ENCODE measurements around the gene DEFB121.
"Not testable (repeated sequence)": the region's sequence is repeated elsewhere in the genome, so short reads cannot be mapped to it uniquely, and the experiment has no call there.

Gene DEFB121, protein sequence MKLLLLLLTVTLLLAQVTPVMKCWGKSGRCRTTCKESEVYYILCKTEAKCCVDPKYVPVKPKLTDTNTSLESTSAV

DNA sequence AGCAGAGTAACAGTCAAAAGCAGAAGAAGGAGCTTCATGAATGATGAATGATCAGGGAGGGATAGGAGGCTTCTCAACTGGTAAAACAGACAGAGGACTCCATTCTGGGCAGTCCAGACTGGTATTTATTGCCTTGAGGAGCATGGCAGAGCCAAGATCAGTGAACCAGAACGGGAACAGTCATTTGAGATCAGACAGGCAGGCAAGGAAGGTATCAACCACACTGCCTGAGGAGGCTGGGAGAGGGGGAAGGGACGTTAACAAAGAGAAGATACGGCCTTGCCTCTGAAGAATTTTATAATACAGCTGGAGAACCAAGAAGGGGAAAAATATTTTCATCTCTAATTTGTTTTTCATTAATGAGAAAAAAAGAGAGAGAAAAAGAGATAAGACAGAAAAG is at the start of gene DEFB121:
TSS of gene DEFB121 (minus strand) at position 101 of the 400 bp plus-strand sequence. CDS start at position 38, 63 bp downstream.
- no peak for DNase-seq

DNA sequence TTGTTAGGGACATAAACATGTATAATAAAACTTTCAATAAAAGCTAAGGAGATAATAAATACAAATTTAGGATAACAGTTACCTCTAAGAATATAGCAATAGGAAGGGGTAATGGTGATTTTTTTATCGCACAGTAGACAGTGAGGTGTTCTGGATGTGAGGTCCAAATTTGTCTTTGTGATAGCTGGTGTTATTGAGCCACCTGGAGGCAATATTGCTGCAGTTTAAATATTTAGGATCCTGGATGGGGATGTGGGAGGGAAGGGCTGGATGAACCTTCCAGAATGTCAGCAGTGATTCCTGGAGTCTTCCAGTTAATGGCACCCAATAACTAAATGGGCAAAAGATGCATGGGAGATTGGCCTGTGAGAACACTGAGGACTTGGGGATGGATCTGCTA is 48.3 kb upstream of the DEFB121 start:
- no peak for DNase-seq

DNA sequence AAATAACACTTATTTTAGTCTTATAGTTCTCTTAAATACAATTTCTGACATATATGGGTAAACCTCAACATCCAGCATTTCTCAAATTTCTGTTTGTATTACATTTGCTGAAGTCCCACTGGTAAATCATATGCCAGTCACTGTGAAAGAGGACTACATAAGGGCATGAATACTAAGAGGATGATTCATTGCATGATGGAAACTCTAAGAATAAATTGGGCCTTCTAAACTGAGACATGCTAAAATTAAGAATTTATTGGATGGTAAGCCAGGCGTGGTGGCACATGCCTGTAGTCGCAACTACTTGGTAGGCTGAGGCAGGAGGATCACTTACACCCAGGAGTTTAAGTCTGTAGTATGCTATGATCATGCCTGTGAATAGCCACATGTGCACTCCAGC is 46.6 kb upstream of the DEFB121 start:
- DNase-seq, result no peak

DNA sequence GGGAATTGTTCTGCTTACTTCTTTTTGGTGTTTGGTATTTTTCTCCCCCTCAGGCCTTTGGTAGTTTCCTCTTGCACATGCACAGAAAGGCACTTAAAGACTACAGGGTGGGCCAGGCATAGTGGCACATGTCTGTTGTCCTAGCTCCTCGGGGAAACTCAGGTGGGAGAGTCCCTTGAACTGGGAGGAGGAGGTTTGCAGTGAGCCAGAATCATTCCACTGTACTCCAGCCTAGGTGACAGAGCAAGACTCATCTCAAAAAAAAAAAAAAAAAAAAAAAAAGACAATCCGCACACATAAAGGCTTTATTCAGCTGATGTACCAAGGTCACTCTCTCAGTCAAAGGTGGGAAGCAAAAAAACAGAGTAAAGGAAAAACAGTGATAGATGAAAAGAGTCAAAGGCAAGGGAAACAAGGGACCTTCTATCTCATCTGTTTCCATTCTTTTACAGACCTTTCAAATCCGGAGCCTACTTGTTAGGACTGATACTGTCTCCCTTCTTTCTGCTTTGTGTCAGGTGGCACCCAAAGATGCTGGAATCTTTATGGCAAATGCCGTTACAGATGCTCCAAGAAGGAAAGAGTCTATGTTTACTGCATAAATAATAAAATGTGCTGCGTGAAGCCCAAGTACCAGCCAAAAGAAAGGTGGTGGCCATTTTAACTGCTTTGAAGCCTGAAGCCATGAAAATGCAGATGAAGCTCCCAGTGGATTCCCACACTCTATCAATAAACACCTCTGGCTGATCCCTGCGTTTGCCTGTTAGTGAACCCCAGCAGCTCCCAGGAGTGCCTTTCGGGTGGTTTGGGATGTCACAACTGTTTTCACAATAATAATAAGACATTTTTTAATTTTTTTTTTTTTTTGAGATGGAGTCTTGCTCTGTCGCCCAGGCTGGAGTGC is 43.7 kb upstream of the DEFB121 start:
- DNase-seq, result no peak

DNA sequence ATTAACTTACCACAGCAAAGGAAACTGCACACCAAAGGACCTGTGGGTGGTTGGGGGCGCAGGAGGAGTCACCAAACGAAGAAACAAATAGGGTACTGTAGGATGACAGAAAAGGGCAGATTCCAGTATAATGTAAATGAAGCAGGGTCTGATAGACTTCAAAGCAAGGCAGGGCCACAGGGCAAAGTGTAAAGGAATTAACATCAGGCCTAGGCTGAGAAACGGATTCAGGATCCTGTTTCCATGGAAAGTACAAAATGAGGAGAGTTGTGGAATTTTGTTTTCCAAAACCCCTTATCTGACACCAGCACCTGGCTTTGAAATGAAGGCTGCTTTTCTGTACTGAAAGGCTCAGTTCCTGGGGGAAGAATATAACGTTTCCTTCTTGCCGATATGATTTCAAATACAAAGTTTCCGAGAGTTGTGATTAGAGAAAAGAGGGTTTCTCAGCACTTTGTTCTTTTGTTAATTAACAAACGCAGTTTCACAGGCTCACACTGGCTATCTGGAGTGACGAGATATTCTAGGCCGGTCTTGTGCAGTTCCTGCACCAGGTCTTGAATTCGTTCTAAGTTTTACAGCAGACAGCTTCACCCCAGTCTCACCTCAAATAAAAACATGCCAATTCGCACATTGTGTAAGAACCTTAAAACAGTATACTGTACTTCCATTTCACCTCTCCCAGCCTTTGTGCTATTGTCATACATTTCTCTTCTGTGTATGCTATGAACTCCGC is 40.2 kb upstream of the DEFB121 start:
- DNase-seq, result no peak

DNA sequence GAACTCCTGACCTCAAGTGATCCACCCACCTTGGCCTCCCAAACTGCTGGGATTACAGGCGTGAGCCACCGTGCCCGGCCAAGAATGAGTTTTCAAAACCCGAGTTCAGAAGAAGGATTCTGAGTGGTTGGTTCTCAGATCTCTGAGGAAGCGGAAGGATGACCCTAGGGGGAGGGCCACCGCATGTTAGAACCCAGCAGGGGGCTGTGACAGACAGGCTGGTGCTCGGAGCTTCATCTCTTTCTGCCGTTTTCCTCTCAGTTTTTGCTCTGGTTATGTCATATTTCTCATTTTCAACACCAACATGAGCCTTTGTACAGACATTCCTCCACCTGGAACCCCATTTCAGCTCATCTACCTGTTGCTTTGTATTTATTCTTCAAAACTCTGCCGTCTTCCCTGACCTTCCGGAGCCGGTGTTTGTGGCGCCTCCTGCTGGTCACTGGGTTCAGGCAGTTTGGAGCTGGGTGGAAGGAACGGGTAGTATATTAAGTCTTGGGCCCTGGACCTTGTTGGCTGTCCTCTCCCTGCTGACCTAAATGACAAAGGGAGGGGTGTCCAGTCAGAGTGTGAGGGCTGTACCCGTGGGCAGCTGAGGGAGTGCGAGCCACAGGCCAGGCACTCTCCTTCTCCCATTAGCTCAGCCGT is 34.1 kb upstream of the DEFB121 start, which contains the start of gene DEFB123:
TSS of gene DEFB123 (plus strand) at position 621 of the 648 bp plus-strand sequence. CDS start 67 bp downstream, outside the sequence.
- DNase-seq, result no peak

DNA sequence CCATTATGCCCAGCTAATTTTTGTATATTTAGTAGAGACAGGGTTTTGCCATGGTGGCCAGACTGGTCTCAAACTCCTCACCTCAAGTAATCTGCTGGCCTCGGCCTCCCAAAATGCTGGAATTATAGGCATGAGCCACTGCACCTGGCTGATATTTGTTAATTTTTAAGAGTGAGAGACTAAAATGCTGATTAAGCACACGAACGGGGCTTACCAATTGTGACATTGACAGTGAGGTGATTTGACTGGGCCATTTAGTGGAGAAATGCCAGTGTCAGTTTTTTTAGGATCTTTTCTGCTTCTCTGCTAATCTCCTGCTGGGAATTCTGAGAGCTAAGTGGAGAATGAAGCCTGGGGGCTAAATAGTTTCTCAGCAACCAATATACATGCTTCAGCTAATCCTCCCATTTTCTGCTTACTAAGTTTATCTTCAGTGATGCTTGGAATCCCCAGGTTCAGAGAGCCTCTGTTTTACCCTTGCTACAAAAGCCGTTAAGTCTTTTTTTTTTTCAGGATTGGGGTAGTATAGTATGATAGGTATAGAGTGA is 24.6 kb upstream of the DEFB121 start:
- no peak for DNase-seq

DNA sequence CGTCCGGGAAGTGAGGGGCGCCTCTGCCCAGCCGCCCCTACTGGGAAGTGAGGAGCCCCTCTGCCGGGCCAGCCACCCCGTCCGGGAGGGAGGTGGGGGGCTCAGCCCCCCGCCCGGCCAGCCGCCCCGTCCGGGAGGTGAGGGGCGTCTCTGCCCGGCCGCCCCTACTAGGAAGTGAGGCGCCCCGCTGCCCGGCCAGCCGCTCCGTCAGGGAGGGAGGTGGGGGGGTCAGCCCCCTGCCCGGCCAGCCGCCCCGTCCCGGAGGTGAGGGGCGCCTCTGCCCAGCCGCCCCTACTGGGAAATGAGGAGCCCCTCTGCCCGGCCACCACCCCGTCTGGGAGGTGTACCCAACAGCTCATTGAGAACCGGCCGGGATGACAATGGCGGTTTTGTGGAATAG is 21.6 kb upstream of the DEFB121 start:
- not testable (repeated sequence) for DNase-seq

DNA sequence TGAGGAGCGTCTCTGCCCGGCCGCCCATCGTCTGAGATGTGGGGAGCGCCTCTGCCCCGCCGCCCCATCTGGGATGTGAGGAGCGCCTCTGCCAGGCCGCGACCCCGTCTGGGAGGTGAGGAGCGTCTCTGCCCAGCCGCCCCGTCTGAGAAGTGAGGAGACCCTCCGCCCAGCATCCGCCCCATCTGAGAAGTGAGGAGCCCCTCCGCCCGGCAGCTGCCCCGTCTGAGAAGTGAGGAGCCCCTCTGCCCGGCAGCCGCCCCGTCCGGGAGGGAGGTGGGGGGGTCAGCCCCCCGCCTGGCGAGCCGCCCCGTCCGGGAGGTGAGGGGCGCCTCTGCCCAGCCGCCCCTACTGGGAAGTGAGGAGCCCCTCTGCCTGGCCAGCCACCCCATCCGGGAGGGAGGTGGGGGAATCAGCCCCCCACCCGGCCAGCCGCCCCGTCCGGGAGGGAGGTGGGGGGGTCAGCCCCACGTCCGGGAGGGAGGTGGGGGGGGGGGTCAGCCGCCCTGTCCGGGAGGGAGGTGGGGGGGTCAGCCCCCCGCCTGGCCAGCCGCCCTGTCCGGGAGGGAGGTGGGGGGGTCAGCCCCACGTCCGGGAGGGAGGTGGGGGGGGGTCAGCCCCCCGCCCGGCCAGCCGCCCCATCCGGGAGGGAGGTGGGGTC is 21.0 kb upstream of the DEFB121 start:
- not testable (repeated sequence) for DNase-seq

DNA sequence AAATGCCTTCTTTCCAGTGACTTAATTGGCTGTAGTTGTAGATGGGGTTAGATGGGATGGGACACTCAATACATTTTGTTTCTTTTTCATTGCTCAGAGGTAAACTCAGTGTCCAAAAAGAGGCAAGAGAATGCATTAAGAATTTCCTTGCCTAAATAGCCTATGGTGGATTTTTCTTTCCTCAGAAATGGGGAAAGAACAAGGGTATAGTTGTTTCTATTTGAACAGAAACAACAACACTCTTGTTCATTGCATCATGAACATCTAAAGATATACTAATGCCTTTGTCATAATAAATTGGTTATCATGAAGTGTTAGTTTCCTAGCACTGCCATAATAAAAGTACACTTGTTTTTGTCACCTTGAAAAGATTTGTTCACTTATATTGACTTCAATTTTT is 19.8 kb upstream of the DEFB121 start:
- DNase-seq, result no peak

DNA sequence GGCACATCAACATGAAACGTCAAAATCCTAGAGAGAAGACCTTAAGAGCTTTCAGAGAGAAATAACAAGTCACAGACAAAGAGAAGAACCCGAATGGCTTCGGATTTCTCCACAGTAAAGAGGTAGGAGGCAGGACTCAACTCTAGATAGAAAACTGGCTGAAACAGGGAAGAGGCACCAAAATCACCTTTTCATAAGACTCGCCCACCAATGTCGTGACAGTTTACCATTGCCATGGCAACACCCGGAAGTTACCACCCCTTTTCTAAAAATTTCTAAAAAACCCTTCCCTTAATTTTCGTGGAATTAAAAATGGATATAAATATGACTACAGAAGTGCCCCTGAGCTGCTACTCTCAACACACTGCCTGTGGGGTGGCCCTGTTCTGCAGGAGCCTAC is 12.3 kb upstream of the DEFB121 start:
- DNase-seq, result no peak

DNA sequence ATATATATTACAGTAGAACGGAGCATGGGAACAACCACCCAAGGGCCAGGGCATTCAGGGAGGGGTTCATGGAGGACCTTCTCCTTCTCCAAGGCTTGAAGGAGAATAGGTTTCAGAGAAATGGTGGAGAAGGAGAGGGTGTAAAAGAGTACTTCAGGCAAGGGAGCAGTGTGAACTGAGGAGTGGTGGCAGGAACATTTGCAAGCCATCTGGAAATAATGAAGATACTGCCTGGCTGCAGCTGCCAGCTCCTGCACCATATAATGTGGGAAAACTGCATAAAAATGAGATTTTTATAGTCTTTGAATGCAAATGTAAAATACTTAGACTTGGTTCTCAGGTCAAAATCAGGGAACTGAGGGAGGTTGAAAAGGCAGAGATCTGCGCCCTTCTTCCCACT is 9.6 kb upstream of the DEFB121 start:
- no peak for DNase-seq

DNA sequence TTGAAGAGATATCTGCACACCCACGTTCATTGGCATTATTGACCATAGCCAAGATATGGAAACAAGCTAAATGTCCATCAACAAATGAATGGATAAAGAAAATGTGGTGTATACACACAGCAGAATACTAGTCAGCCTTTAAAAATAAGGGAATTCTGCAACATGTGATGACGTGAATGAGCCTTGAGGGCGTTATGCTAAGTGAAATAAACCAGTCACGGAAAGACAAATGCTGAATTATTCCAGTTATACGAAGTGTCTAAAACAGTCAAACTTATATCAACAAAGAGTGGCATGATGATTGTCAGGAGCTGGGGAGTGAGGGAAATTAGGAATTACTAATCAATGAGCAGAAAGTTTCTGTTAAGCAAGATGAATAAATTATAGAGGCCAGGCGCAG is 8.4 kb upstream of the DEFB121 start:
- no peak for DNase-seq

DNA sequence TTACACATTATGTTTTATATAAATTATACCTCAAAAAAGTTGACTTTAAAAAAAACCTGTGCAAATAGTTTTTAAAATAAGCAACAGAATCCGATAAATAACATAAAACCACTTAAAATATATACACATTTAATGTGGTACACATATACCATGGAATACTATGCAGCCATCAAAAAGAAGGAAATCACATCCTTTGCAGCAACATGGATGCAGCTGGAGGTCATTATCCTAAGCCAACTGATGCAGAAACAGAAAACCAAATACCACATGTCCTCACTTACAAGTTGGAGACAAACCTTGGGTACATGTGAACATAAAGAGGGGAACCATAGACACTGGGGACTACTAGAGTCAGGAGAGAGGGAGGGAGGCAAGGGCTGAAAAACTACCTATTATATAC is 4.0 kb upstream of the DEFB121 start:
- no peak for DNase-seq

DNA sequence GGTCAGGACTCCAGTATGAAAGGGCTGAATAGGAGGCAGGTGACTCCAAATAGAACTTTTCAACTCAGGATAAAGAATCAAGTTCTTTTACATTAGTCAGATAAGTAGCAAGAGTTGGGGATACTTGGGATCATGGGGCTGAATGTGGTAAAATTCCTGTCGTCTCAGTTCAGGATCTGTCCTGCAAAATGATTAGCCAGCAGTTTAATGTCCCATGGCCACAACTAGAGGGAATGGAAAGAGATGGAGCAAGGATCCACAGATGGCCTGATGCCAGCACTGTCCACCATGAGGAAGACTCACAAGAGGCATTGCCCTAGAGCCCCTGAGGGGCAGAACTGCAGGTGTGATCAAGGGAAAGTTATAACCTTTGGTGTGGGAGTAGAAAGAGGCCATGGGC is 2.1 kb downstream of the DEFB121 start:
- no peak for DNase-seq

DNA sequence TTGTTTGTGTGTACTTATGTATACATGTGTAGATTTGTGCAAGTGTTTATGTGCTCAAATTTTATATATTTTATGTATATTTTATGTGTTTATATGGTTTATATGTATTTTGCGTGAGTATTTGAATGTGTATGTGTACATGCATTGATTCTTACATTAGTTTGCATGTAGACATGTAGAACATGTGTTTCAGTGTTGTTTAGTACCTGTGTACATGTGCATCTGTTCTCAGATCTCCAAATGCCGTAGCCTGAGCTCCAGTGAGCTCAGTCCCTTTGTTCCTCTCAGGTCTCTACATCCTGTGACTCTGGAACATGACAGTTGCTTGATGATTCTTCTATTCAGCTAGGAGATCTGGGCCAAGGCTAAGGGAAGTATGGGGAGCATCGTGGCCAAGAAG is 11.1 kb downstream of the DEFB121 start:
- no peak for DNase-seq

DNA sequence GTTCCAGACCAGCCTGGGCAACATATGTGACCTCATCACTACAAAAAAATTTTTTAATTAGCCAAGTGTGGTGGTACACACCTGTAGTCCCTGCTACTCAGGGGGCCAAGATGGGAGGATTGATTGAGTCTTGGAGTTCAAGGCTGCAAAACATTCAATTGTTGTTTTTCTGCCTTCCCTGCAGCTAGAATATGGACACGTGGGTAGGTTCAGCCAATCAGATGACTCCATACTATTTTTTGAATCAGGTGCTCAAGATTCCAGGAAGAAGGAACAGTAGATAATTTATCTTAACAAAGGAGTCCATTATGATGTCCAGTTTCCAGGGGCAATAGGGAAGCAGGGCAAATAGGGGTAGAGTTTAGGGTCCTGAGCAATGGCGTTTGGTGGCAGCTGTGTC is 13.2 kb downstream of the DEFB121 start:
- no peak for DNase-seq

DNA sequence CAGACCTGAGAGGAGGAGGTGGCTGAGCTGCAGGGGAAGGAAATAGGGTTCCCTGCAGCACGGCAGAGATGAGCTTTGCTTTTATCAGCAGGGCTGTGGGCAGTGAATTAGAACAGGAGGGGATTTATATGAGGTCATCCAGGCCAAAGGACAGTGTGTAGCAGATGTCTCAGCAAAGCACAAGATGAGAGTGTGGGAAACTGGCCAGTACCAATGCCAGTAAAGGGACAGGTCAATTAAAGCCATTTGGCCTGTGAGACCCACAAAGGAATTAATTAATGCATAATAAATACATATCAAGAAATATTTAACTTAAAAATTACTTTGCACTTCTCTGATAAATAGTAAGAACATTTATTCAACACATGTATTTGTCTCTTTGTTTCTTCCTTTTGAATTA is 15.5 kb downstream of the DEFB121 start, which contains the start of gene DEFB119:
TSS of gene DEFB119 (minus strand) at position 101 of the 400 bp plus-strand sequence. CDS start 107 bp downstream, outside the sequence.
- no peak for DNase-seq

DNA sequence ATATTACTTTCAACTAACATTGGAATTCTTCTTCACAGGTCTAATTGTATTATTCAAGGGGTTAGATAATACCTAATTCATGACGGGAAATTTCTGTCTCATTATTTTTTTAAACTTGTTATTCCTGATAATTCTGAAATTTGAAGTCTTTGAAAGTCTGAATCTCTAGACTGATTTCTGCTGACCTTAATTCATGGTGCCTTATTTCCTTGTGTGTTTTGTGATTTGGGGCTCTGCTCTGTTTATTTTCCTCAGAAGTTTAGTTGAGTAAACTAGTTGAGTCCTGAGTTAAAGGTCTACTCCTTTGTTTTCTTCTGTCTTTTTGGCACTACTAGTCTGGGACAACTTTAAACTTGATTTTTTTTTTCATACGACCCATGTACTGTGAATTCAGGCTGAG is 31.7 kb downstream of the DEFB121 start:
- DNase-seq, result no peak

DNA sequence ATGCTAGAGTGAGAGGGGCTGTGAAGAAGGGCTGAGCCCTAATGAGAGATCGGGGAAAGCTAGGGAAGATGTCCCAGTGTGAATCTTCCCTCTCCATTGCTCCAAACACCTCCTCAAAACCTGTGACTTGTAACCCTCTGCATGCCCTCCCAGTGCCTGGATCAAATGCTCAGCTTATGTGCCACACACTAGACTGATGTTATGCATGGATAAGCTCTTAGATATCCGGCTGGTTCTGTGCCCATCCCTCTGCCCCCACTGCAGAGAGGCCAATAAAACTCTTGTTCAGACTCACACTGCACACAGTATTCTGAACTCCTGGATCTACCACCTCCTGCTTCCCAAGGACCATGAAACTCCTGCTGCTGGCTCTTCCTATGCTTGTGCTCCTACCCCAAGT is 37.7 kb downstream of the DEFB121 start, which contains the start of gene DEFB118:
TSS of gene DEFB118 (plus strand) at position 301 of the 400 bp plus-strand sequence. CDS start at position 351, 50 bp downstream.
- no peak for DNase-seq

DNA sequence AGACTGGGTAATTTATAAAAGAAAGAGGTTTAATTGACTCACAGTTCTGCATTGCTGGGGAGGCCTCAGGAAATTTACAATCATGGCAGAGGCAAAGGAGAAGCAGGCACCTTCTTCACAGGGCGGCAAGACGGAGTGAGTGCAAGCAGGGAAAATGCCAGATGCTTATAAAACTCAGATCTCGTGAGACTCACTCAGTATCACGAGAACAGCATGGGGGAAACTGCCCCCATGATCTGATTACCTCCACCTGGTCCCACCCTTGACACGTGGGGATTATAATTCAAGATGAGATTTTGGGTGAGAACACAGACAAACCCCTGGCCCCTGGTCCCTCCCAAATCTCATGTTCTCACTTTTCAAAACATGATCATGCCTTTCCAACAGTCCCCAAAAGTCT is 41.7 kb downstream of the DEFB121 start:
- not testable (repeated sequence) for DNase-seq

DNA sequence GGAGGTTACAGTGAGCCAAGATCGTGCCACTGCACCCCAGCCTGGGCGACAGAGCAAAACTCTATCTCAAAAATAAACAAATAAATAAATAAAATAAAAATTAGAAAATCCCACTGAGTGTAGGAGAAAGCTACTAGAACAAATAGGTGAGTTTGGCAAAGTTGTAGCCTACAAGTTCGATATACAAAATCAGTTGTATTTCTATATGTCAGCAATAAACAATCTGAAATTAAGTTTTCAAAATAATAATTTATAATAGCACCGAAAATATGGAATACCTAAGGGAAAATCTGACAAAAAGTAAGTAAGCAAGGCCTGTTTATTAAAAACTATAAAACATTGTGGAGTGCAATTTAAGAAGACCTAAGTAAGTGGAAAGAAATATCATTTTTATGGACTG is 42.7 kb downstream of the DEFB121 start:
- DNase-seq, result no peak
